ENCODE data around the gene UBE2E1.

Gene UBE2E1

GRCh38 chr3:23832523-23832922 is 26.8 kb downstream of the UBE2E1 start:
- peaks cover 28% of the 10 kb centered on the region for H3K79me2 ChIP-seq (ENCODE audit: control insufficient read depth, insufficient read depth, low read length, unreplicated experiment)
- H3K27me3 ChIP-seq (ENCODE audit: insufficient read depth, low read length) = no peaks in the 10 kb centered on the region
- no peak overlapping the region for H2AFZ ChIP-seq (ENCODE audit: low read length, unreplicated experiment)
- H3K4me1 ChIP-seq (ENCODE audit: control insufficient read depth, insufficient read depth, low read length, unreplicated experiment) = no peaks in the 10 kb centered on the region
- no peaks in the 10 kb centered on the region for H3K36me3 ChIP-seq (ENCODE audit: insufficient read depth, low read length)
- H3K27ac ChIP-seq (ENCODE audit: low read depth, low read length) = no peak overlapping the region
- H3K4me3 ChIP-seq (ENCODE audit: low read depth, low read length) = no peak overlapping the region

GRCh38 chr3:23834082-23834870 is 28.5 kb downstream of the UBE2E1 start:
- H3K79me2 ChIP-seq (ENCODE audit: control insufficient read depth, insufficient read depth, low read length, unreplicated experiment) = peaks cover 28% of the 10 kb centered on the region
- H3K27me3 ChIP-seq (ENCODE audit: insufficient read depth, low read length) = no peaks in the 10 kb centered on the region
- no peaks in the 10 kb centered on the region for H3K4me1 ChIP-seq (ENCODE audit: control insufficient read depth, insufficient read depth, low read length, unreplicated experiment)

GRCh38 chr3:23835087-23835486 is 29.3 kb downstream of the UBE2E1 start:
- Histone ChIP-seq H3K27me3 (ENCODE audit: insufficient read depth, low read length) (no peaks in the 10 kb centered on the region), H3K4me1 (ENCODE audit: control insufficient read depth, insufficient read depth, low read length, unreplicated experiment) (no peaks in the 10 kb centered on the region), H3K79me2 (ENCODE audit: control insufficient read depth, insufficient read depth, low read length, unreplicated experiment) (peaks cover 35% of the 10 kb centered on the region), H3K4me3 (ENCODE audit: low read depth, low read length) (no peak overlapping the region), H2AFZ (ENCODE audit: low read length, unreplicated experiment) (no peak overlapping the region), H3K27ac (ENCODE audit: low read depth, low read length) (no peak overlapping the region), H3K36me3 (ENCODE audit: insufficient read depth, low read length) (no peaks in the 10 kb centered on the region)

More at GRCh38 chr3:23834082-23834870, 28.5 kb downstream of the UBE2E1 start:
- Histone ChIP-seq H3K4me3 (ENCODE audit: low read depth, low read length) (no peak overlapping the region), H3K27ac (ENCODE audit: low read depth, low read length) (no peak overlapping the region), H3K36me3 (ENCODE audit: insufficient read depth, low read length) (no peaks in the 10 kb centered on the region), H2AFZ (ENCODE audit: low read length, unreplicated experiment) (no peak overlapping the region)

GRCh38 chr3:23835802-23836201 is 30.0 kb downstream of the UBE2E1 start:
- Histone ChIP-seq H3K27me3 (ENCODE audit: insufficient read depth, low read length) (no peaks in the 10 kb centered on the region), H3K27ac (ENCODE audit: low read depth, low read length) (no peak overlapping the region), H3K79me2 (ENCODE audit: control insufficient read depth, insufficient read depth, low read length, unreplicated experiment) (peaks cover 36% of the 10 kb centered on the region), H3K4me1 (ENCODE audit: control insufficient read depth, insufficient read depth, low read length, unreplicated experiment) (no peaks in the 10 kb centered on the region), H2AFZ (ENCODE audit: low read length, unreplicated experiment) (no peak overlapping the region), H3K36me3 (ENCODE audit: insufficient read depth, low read length) (no peaks in the 10 kb centered on the region), H3K4me3 (ENCODE audit: low read depth, low read length) (no peak overlapping the region)

- Histone ChIP-seq H3K36me3 (ENCODE audit: insufficient read depth, low read length) (no peaks in the 10 kb centered on the region), H3K79me2 (ENCODE audit: control insufficient read depth, insufficient read depth, low read length, unreplicated experiment) (peaks cover 38% of the 10 kb centered on the region), H3K4me1 (ENCODE audit: control insufficient read depth, insufficient read depth, low read length, unreplicated experiment) (no peaks in the 10 kb centered on the region), H2AFZ (ENCODE audit: low read length, unreplicated experiment) (no peak overlapping the region), H3K27ac (ENCODE audit: low read depth, low read length) (no peak overlapping the region), H3K27me3 (ENCODE audit: insufficient read depth, low read length) (no peaks in the 10 kb centered on the region), H3K4me3 (ENCODE audit: low read depth, low read length) (no peak overlapping the region)
Observed at GRCh38 chr3:23836536-23837230, 30.9 kb downstream of the UBE2E1 start.

- no peak overlapping the region for H3K27ac ChIP-seq (ENCODE audit: low read depth, low read length)
- H3K79me2 ChIP-seq (ENCODE audit: control insufficient read depth, insufficient read depth, low read length, unreplicated experiment) = peaks cover 36% of the 10 kb centered on the region
- no peak overlapping the region for H2AFZ ChIP-seq (ENCODE audit: low read length, unreplicated experiment)
- no peak overlapping the region for H3K4me3 ChIP-seq (ENCODE audit: low read depth, low read length)
- no peaks in the 10 kb centered on the region for H3K4me1 ChIP-seq (ENCODE audit: control insufficient read depth, insufficient read depth, low read length, unreplicated experiment)
- no peaks in the 10 kb centered on the region for H3K27me3 ChIP-seq (ENCODE audit: insufficient read depth, low read length)
- no peaks in the 10 kb centered on the region for H3K36me3 ChIP-seq (ENCODE audit: insufficient read depth, low read length)
Observed at GRCh38 chr3:23837286-23837685, 31.5 kb downstream of the UBE2E1 start.

GRCh38 chr3:23837691-23838090 is 31.9 kb downstream of the UBE2E1 start:
- Histone ChIP-seq H2AFZ (ENCODE audit: low read length, unreplicated experiment) (no peak overlapping the region), H3K27ac (ENCODE audit: low read depth, low read length) (no peak overlapping the region), H3K4me3 (ENCODE audit: low read depth, low read length) (no peak overlapping the region), H3K4me1 (ENCODE audit: control insufficient read depth, insufficient read depth, low read length, unreplicated experiment) (no peaks in the 10 kb centered on the region), H3K27me3 (ENCODE audit: insufficient read depth, low read length) (no peaks in the 10 kb centered on the region), H3K79me2 (ENCODE audit: control insufficient read depth, insufficient read depth, low read length, unreplicated experiment) (peaks cover 38% of the 10 kb centered on the region), H3K36me3 (ENCODE audit: insufficient read depth, low read length) (no peaks in the 10 kb centered on the region)

GRCh38 chr3:23840521-23840920 is 34.8 kb downstream of the UBE2E1 start:
- Histone ChIP-seq H3K27me3 (ENCODE audit: insufficient read depth, low read length) (no peaks in the 10 kb centered on the region), H3K27ac (ENCODE audit: low read depth, low read length) (no peak overlapping the region), H3K79me2 (ENCODE audit: control insufficient read depth, insufficient read depth, low read length, unreplicated experiment) (peaks cover 60% of the 10 kb centered on the region), H3K4me1 (ENCODE audit: control insufficient read depth, insufficient read depth, low read length, unreplicated experiment) (peaks cover 3% of the 10 kb centered on the region), H3K4me3 (ENCODE audit: low read depth, low read length) (no peak overlapping the region), H2AFZ (ENCODE audit: low read length, unreplicated experiment) (no peak overlapping the region), H3K36me3 (ENCODE audit: insufficient read depth, low read length) (no peaks in the 10 kb centered on the region; the same call in 1 of the 2 replicates)

GRCh38 chr3:23843869-23844268 is 38.1 kb downstream of the UBE2E1 start:
- Histone ChIP-seq H3K4me3 (ENCODE audit: low read depth, low read length) (no peak overlapping the region), H2AFZ (ENCODE audit: low read length, unreplicated experiment) (no peak overlapping the region), H3K27me3 (ENCODE audit: insufficient read depth, low read length) (no peaks in the 10 kb centered on the region), H3K36me3 (ENCODE audit: insufficient read depth, low read length) (no peaks in the 10 kb centered on the region; the same call in 1 of the 2 replicates), H3K79me2 (ENCODE audit: control insufficient read depth, insufficient read depth, low read length, unreplicated experiment) (peaks cover 58% of the 10 kb centered on the region), H3K4me1 (ENCODE audit: control insufficient read depth, insufficient read depth, low read length, unreplicated experiment) (peaks cover 3% of the 10 kb centered on the region), H3K27ac (ENCODE audit: low read depth, low read length) (no peak overlapping the region)

GRCh38 chr3:23845326-23846216 is 39.8 kb downstream of the UBE2E1 start:
- peaks cover 52% of the 10 kb centered on the region for H3K79me2 ChIP-seq (ENCODE audit: control insufficient read depth, insufficient read depth, low read length, unreplicated experiment)
- H2AFZ ChIP-seq (ENCODE audit: low read length, unreplicated experiment) = no peak overlapping the region
- H3K4me3 ChIP-seq (ENCODE audit: low read depth, low read length) = no peak overlapping the region
- H3K27ac ChIP-seq (ENCODE audit: low read depth, low read length) = no peak overlapping the region
- peaks cover 3% of the 10 kb centered on the region for H3K4me1 ChIP-seq (ENCODE audit: control insufficient read depth, insufficient read depth, low read length, unreplicated experiment)
- H3K27me3 ChIP-seq (ENCODE audit: insufficient read depth, low read length) = no peaks in the 10 kb centered on the region
- no peaks in the 10 kb centered on the region; the same call in 1 of the 2 replicates for H3K36me3 ChIP-seq (ENCODE audit: insufficient read depth, low read length)

Data from ACC112 (cell line).